SK-N-SH treated with all-trans-retinoic acid at 6 μM for 48 hours (cell line): ENCODE results near the gene DEPP1.

ENCODE experiments used
- ATAC-seq: fragments of 200-7000 bp; cut with Tn5 transposase; 3 replicates; pipeline ENCODE4 v1.9.1; 2020; ENCODE audit warnings: mild to moderate bottlenecking, moderate library complexity
- ARNTL ChIP-seq: fragments of 450-650 bp; formaldehyde crosslinking; IDR thresholded peaks from 2 replicates; pipeline ENCODE4 v1.5.0; 2020; ENCODE audit warnings: low read depth, mild to moderate bottlenecking, moderate library complexity, borderline replicate concordance
- CREB5 ChIP-seq: fragments of 250-450 bp; sonication (Bioruptor Pico); IDR thresholded peaks from 2 replicates; pipeline ENCODE4 v1.5.1; 2020; ENCODE audit warnings: low read depth, mild to moderate bottlenecking, moderate library complexity
- CSDC2 ChIP-seq: fragments of 250-450 bp; sonication (Bioruptor Pico); IDR thresholded peaks from 2 replicates; pipeline ENCODE4 v1.5.0; 2020; ENCODE audit warnings: mild to moderate bottlenecking, moderate library complexity
- CSRNP3 ChIP-seq: fragments of 250-450 bp; sonication (Bioruptor Pico); IDR thresholded peaks from 2 replicates; pipeline ENCODE4 v1.5.1; 2021; ENCODE audit warnings: mild to moderate bottlenecking, moderate library complexity
- ESRRG ChIP-seq: fragments of 250-450 bp; sonication (Bioruptor Pico); IDR thresholded peaks from 2 replicates; pipeline ENCODE4 v1.6.1; 2021; ENCODE audit warnings: mild to moderate bottlenecking
- ISL1 ChIP-seq: fragments of 250-450 bp; sonication (Bioruptor Pico); IDR thresholded peaks from 2 replicates; pipeline ENCODE4 v2.1.2; 2022; ENCODE audit warnings: mild to moderate bottlenecking, moderate library complexity
- OSR1 ChIP-seq: fragments of 250-450 bp; sonication (Bioruptor Pico); IDR thresholded peaks from 2 replicates; pipeline ENCODE4 v1.8.0; 2022; ENCODE audit warnings: moderate library complexity, mild to moderate bottlenecking, inconsistent platforms
- PATZ1 ChIP-seq: fragments of 250-450 bp; sonication (Bioruptor Pico); IDR thresholded peaks from 2 replicates; pipeline ENCODE4 v1.8.0; 2020; ENCODE audit warnings: mild to moderate bottlenecking, moderate library complexity, borderline replicate concordance
- POU6F1 ChIP-seq: fragments of 250-450 bp; sonication (Bioruptor Pico); IDR thresholded peaks from 2 replicates; pipeline ENCODE4 v1.8.0; 2021; ENCODE audit warnings: low read depth, mild to moderate bottlenecking, moderate library complexity, borderline replicate concordance
- RARB ChIP-seq: fragments of 250-450 bp; sonication (Bioruptor Pico); IDR thresholded peaks from 2 replicates; pipeline ENCODE4 v1.8.0; 2021; ENCODE audit warnings: mild to moderate bottlenecking, moderate library complexity
- SNAI2 ChIP-seq: fragments of 250-450 bp; sonication (Bioruptor Pico); IDR thresholded peaks from 2 replicates; pipeline ENCODE4 v1.5.0; 2020; ENCODE audit warnings: mild to moderate bottlenecking, moderate library complexity
- TCF4 ChIP-seq: fragments of 250-450 bp; sonication (Bioruptor Pico); IDR thresholded peaks from 2 replicates; pipeline ENCODE4 v1.8.0; 2021; ENCODE audit warnings: mild to moderate bottlenecking, moderate library complexity, borderline replicate concordance
- TOX ChIP-seq: fragments of 250-450 bp; sonication (Bioruptor Pico); IDR thresholded peaks from 2 replicates; pipeline ENCODE4 v1.8.0; 2021; ENCODE audit warnings: mild to moderate bottlenecking, moderate library complexity, borderline replicate concordance
- TSHZ2 ChIP-seq: fragments of 250-450 bp; sonication (Bioruptor Pico); IDR thresholded peaks from 2 replicates; pipeline ENCODE4 v1.5.0; 2020; ENCODE audit warnings: mild to moderate bottlenecking, moderate library complexity
- ZC3H10 ChIP-seq: fragments of 250-450 bp; sonication (Bioruptor Pico); IDR thresholded peaks from 2 replicates; pipeline ENCODE4 v1.5.1; 2021; ENCODE audit warnings: mild to moderate bottlenecking, moderate library complexity
- ZFP3 ChIP-seq: fragments of 250-450 bp; sonication (Bioruptor Pico); IDR thresholded peaks from 2 replicates; pipeline ENCODE4 v1.5.0; 2020; ENCODE audit warnings: mild to moderate bottlenecking, moderate library complexity
- ZFP30 ChIP-seq: fragments of 450-650 bp; formaldehyde crosslinking; IDR thresholded peaks from 2 replicates; pipeline ENCODE4 v1.5.0; 2022; ENCODE audit warnings: mild to moderate bottlenecking, moderate library complexity
- ZNF565 ChIP-seq: fragments of 450-650 bp; formaldehyde crosslinking; conservative IDR thresholded peaks from 2 replicates; pipeline ENCODE4 v1.5.0; 2020; ENCODE audit warnings: low read depth, mild to moderate bottlenecking, moderate library complexity
- ZNF70 ChIP-seq: fragments of 450-650 bp; formaldehyde crosslinking; IDR thresholded peaks from 2 replicates; pipeline ENCODE4 v1.5.0; 2020; ENCODE audit warnings: mild to moderate bottlenecking, moderate library complexity
- ZNF8 ChIP-seq: fragments of 450-650 bp; formaldehyde crosslinking; IDR thresholded peaks from 2 replicates; pipeline ENCODE4 v1.5.0; 2020; ENCODE audit warnings: mild to moderate bottlenecking, moderate library complexity

DEPP1 gene

GRCh38 chr10:44971434-44971833, 7.2 kb downstream of the DEPP1 start:
- TF ChIP-seq ZFP3 (CRISPR knock-in tag) (no peak), RARB (CRISPR knock-in tag) (no peak), CSRNP3 (no peak), ZNF8 (CRISPR knock-in tag) (no peak), ZNF70 (CRISPR knock-in tag) (no peak), CREB5 (CRISPR knock-in tag) (no peak), TOX (CRISPR knock-in tag) (no peak), POU6F1 (CRISPR knock-in tag) (no peak), ISL1 (no peak), ARNTL (no peak), ZC3H10 (CRISPR knock-in tag) (no peak), ZFP30 (CRISPR knock-in tag) (no peak), ESRRG (CRISPR knock-in tag) (no peak), TSHZ2 (CRISPR knock-in tag) (no peak), CSDC2 (no peak)
- ATAC-seq: no peak

- TF ChIP-seq TCF4 (CRISPR knock-in tag): no peak
- no peak for TF ChIP-seq TOX (CRISPR knock-in tag)
- no peak for TF ChIP-seq ZNF70 (CRISPR knock-in tag)
- TF ChIP-seq PATZ1: no peak
- no peak for TF ChIP-seq ZNF8 (CRISPR knock-in tag)
- no peak for TF ChIP-seq ZFP3 (CRISPR knock-in tag)
- no peak for TF ChIP-seq ZNF565
- no peak for TF ChIP-seq OSR1 (CRISPR knock-in tag)
- no peak for TF ChIP-seq TSHZ2 (CRISPR knock-in tag)
- TF ChIP-seq RARB (CRISPR knock-in tag): no peak
- no peak for TF ChIP-seq CREB5 (CRISPR knock-in tag)
- TF ChIP-seq SNAI2: no peak
- TF ChIP-seq POU6F1 (CRISPR knock-in tag): no peak
- TF ChIP-seq, all 23 proteins: peak for 0
- no peak for ATAC-seq
These were observed 7.7 kb downstream of the DEPP1 start for GRCh38 chr10:44970812-44971395.
